CD4-positive, alpha-beta T cell (primary cell): Measurements from ENCODE around the gene NIPA2. TPM values are rescaled to one million over a fixed set of nuclear protein-coding genes. Genes with fewer than 3 reads are reported as not detected.

Experiments used
- ATAC-seq: fragments of 200-7000 bp; cut with Tn5 transposase; one replicate; pipeline ENCODE4 v1.10.0; 2022; ENCODE audit warnings: mild to moderate bottlenecking; ENCODE audit not compliant: poor library complexity
- CTCF ChIA-PET: fragments of 350-600 bp; sonication (Branson Sonifier 250); formaldehyde crosslinking; loops from one replicate; lab custom pipeline; 2021; ENCODE audit warnings: antibody characterized with exemption, inconsistent platforms; lab: Charles Lee
- POLR2A ChIA-PET: fragments of 350-600 bp; sonication (Branson Sonifier 250); formaldehyde crosslinking; loops from one replicate; lab custom pipeline; 2021; ENCODE audit warnings: antibody characterized with exemption, inconsistent platforms; lab: Charles Lee
- DNase-seq, 14 experiments: peaks; one replicate each; pipeline ENCODE4 v3.0.0-alpha.2; 2013 to 2020; ENCODE audit warnings: mixed read lengths in 2 of 14
- H3K27ac ChIP-seq, 2 donors: one replicate each; pipeline versions ENCODE4 v1.5.1 to v1.7.0; 2013; ENCODE audit warnings: low read length in 2 of 2, low read depth in 1 of 2, mild to moderate bottlenecking in 1 of 2
- H3K27me3 ChIP-seq, 2 experiments: 1 replicate in 1 of 2; 2 replicates in 1 of 2; pipeline versions ENCODE4 v1.6.1 to v1.7.0; 2013; ENCODE audit warnings: low read length in 2 of 2, control low read depth in 1 of 2, mild to moderate bottlenecking in 1 of 2, moderate library complexity in 1 of 2; ENCODE audit not compliant: insufficient read depth in 2 of 2, control insufficient read depth in 1 of 2
- H3K36me3 ChIP-seq: one replicate; pipeline ENCODE4 v1.6.1; 2013; ENCODE audit warnings: low read length, control low read depth; ENCODE audit not compliant: insufficient read depth
- H3K4me1 ChIP-seq: one replicate; pipeline ENCODE4 v1.6.1; 2013; ENCODE audit warnings: low read length, control low read depth; ENCODE audit not compliant: insufficient read depth
- H3K4me3 ChIP-seq: one replicate; pipeline ENCODE4 v1.5.1; 2013; ENCODE audit warnings: mild to moderate bottlenecking, low read length, moderate library complexity
- H3K9me3 ChIP-seq, 2 experiments: 1 replicate in 1 of 2; 2 replicates in 1 of 2; pipeline versions ENCODE4 v1.6.1 to v1.7.0; 2013; ENCODE audit warnings: low read length in 2 of 2, mild to moderate bottlenecking in 2 of 2, control low read depth in 1 of 2, moderate library complexity in 1 of 2; ENCODE audit not compliant: control insufficient read depth in 1 of 2, insufficient read depth in 1 of 2
- H3K27ac Mint-ChIP-seq: one replicate; pipeline ENCODE4 v1.8.0; 2020; ENCODE audit warnings: mixed read lengths
- H3K27me3 Mint-ChIP-seq: one replicate; pipeline ENCODE4 v1.8.0; 2021; ENCODE audit warnings: mixed read lengths
- H3K36me3 Mint-ChIP-seq: one replicate; pipeline ENCODE4 v1.8.0; 2021; ENCODE audit warnings: low read depth, mixed read lengths
- H3K4me1 Mint-ChIP-seq: one replicate; pipeline ENCODE4 v1.8.0; 2021; ENCODE audit warnings: low read depth, mixed read lengths
- H3K4me3 Mint-ChIP-seq: one replicate; pipeline ENCODE4 v1.8.0; 2020; ENCODE audit warnings: mild to moderate bottlenecking, mixed read lengths
- H3K9me3 Mint-ChIP-seq: one replicate; pipeline ENCODE4 v1.8.0; 2020; ENCODE audit warnings: mixed read lengths
- intact Hi-C, 2 experiments: fragments of 100-400 bp; cut with DNase I in 1 of 2; cut with micrococcal nuclease in 1 of 2; formaldehyde crosslinking; loops; one replicate each; pipeline versions ENCODE4 v1.15.1 to v1.9.0; 2023 to 2025; cut with DNase I, micrococcal nuclease
- total RNA-seq, 174 experiments: library from RNA in 2 of 174; stranded (reverse) in 2 of 174; gene quantifications; one replicate each; pipeline ENCODE4 v1.2.3 and lab custom pipeline; 2021 to 2026
- TF ChIP-seq, protein P1 (sequence below): fragments of 200-600 bp; IDR thresholded peaks from one replicate; pipeline ENCODE4 v1.8.0; 2022; ENCODE audit warnings: antibody characterized with exemption, mild to moderate bottlenecking

The NIPA2 gene
- total RNA-seq, 2 experiments from 2014 or later = 33.9 to 36.7 TPM

DNA sequence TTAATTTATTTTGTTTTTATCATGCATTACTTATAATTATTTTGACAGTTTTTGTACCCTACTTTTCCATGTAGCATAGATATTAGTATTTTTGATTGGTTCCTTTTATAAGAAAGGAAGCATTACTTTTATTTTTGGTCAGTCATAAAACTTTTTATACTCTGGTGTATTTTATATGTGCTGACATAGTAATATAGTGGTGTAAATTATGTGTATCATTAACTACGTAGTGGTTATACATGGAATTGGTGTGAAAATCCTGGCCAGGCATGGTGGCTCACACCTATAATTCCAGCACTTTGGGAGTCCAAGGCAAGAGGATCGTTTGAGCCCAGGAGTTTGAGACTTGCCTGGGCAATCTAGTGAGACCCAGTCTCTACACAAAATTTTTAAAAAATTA, 18.8 kb upstream of the NIPA2 start:
- ChIA-PET POLR2A (no interaction called here), CTCF (no interaction called here)
- no peaks in the 10 kb centered on the region for H3K9me3 Mint-ChIP-seq
- peaks cover 58% of the 10 kb centered on the region for H3K36me3 Mint-ChIP-seq
- no peaks in the 10 kb centered on the region for H3K27me3 Mint-ChIP-seq
- no peaks in the 10 kb centered on the region for H3K4me1 ChIP-seq
- no peak for ATAC-seq
- no peak overlapping the region for H3K4me3 Mint-ChIP-seq
- DNase-seq = no peak
- H3K27ac Mint-ChIP-seq = no peak overlapping the region
- no peak overlapping the region for H3K27ac ChIP-seq
- TF ChIP-seq, protein P1, sequence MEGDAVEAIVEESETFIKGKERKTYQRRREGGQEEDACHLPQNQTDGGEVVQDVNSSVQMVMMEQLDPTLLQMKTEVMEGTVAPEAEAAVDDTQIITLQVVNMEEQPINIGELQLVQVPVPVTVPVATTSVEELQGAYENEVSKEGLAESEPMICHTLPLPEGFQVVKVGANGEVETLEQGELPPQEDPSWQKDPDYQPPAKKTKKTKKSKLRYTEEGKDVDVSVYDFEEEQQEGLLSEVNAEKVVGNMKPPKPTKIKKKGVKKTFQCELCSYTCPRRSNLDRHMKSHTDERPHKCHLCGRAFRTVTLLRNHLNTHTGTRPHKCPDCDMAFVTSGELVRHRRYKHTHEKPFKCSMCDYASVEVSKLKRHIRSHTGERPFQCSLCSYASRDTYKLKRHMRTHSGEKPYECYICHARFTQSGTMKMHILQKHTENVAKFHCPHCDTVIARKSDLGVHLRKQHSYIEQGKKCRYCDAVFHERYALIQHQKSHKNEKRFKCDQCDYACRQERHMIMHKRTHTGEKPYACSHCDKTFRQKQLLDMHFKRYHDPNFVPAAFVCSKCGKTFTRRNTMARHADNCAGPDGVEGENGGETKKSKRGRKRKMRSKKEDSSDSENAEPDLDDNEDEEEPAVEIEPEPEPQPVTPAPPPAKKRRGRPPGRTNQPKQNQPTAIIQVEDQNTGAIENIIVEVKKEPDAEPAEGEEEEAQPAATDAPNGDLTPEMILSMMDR = no peak
- no peak overlapping the region for H3K4me3 ChIP-seq
- intact Hi-C loops = loop anchor here in 1 of 2 experiments (5.0 to 10.0 kb wide), 2 partner anchors 43 to 145 kb away; no protein-coding TSS in a partner anchor
- H3K36me3 ChIP-seq = peaks cover 30% of the 10 kb centered on the region
- no peaks in the 10 kb centered on the region for H3K9me3 ChIP-seq
- H3K4me1 Mint-ChIP-seq = no peaks in the 10 kb centered on the region
- H3K27me3 ChIP-seq = no peaks in the 10 kb centered on the region

DNA sequence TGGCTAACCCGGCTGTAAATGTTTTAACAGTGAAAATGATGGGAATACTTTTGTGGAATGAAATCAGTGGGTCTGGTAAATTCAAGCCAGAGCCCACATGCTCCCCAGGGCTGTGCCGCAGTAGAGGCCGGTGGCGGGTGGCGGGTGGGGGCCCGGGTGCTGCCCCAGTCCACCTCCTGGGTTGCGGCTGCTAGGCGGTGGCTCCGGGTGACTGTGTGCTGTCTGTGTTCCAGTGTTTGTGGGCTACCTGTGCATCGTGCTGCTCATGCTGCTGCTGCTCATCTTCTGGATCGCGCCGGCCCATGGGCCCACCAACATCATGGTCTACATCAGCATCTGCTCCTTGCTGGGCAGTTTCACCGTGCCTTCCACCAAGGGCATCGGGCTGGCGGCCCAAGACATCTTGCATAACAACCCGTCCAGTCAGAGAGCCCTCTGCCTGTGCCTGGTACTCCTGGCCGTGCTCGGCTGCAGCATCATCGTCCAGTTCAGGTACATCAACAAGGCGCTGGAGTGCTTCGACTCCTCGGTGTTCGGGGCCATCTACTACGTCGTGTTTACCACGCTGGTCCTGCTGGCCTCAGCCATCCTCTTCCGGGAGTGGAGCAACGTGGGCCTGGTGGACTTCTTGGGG, 14.9 kb upstream of the NIPA2 start:
- no peak overlapping the region for H3K4me3 Mint-ChIP-seq
- DNase-seq (no peak), ATAC-seq (no peak)
- H3K4me1 ChIP-seq = no peaks in the 10 kb centered on the region
- H3K9me3 Mint-ChIP-seq = no peaks in the 10 kb centered on the region
- TF ChIP-seq, protein P1 = no peak
- H3K27ac Mint-ChIP-seq = no peak overlapping the region
- peaks cover 49% of the 10 kb centered on the region for H3K36me3 ChIP-seq
- H3K9me3 ChIP-seq = no peaks in the 10 kb centered on the region
- CTCF ChIA-PET = no interaction called here
- H3K4me1 Mint-ChIP-seq = no peaks in the 10 kb centered on the region
- no peak overlapping the region for H3K27ac ChIP-seq
- POLR2A ChIA-PET = no interaction called here
- H3K36me3 Mint-ChIP-seq = peaks cover 75% of the 10 kb centered on the region
- intact Hi-C loops = loop anchor here in 1 of 2 experiments (5.0 to 10.0 kb wide), 2 partner anchors 39 to 141 kb away; no protein-coding TSS in a partner anchor
- no peaks in the 10 kb centered on the region for H3K27me3 Mint-ChIP-seq
- H3K27me3 ChIP-seq = no peaks in the 10 kb centered on the region
- no peak overlapping the region for H3K4me3 ChIP-seq

DNA sequence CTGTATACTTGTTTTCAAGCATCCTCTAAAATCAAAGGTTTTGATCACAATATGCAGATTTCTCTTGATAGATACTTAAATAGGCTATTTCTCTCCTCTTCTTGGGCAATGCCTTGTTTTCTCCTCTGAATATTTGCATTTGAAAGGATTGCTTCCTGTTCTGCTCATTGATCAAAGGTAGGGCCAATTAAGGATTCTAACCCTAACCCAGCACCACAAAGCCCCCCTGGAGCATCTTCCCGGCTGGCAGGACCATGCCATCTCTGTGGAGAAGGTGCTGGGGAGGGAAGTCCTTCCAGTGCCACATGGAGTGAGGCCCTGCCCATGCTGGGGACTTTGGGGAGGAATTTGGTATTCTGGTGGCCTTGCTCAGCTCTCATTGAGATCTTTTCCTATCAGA, 11.3 kb upstream of the NIPA2 start:
- Histone ChIP-seq H3K9me3 (no peaks in the 10 kb centered on the region), H3K36me3 (peaks cover 35% of the 10 kb centered on the region), H3K4me3 (no peak overlapping the region), H3K27ac (no peak overlapping the region), H3K4me1 (no peaks in the 10 kb centered on the region), H3K27me3 (no peaks in the 10 kb centered on the region)
- ATAC-seq = no peak
- ChIA-PET CTCF (no interaction called here), POLR2A (interaction anchor here (1.0 kb wide), 1 partner anchor 11 kb away, joined by 3 read pairs; the partner anchor contains the start of gene NIPA2)
- TF ChIP-seq, protein P1 = no peak
- Mint-ChIP-seq H3K4me1 (no peaks in the 10 kb centered on the region), H3K27ac (no peak overlapping the region), H3K9me3 (no peaks in the 10 kb centered on the region), H3K36me3 (peaks cover 42% of the 10 kb centered on the region), H3K27me3 (no peaks in the 10 kb centered on the region), H3K4me3 (no peak overlapping the region)
- intact Hi-C loops = loop anchor here in 1 of 2 experiments (10.0 kb wide), 1 partner anchor 138 kb away; no protein-coding TSS in a partner anchor
- no peak for DNase-seq
